NCI-H2107 (cell line): ENCODE measurements around the gene ZMYND8.

Experiments
- DNase-seq: peaks from one replicate; lab custom pipeline; 2025; lab: John Stamatoyannopoulos, UW

Gene ZMYND8

DNA sequence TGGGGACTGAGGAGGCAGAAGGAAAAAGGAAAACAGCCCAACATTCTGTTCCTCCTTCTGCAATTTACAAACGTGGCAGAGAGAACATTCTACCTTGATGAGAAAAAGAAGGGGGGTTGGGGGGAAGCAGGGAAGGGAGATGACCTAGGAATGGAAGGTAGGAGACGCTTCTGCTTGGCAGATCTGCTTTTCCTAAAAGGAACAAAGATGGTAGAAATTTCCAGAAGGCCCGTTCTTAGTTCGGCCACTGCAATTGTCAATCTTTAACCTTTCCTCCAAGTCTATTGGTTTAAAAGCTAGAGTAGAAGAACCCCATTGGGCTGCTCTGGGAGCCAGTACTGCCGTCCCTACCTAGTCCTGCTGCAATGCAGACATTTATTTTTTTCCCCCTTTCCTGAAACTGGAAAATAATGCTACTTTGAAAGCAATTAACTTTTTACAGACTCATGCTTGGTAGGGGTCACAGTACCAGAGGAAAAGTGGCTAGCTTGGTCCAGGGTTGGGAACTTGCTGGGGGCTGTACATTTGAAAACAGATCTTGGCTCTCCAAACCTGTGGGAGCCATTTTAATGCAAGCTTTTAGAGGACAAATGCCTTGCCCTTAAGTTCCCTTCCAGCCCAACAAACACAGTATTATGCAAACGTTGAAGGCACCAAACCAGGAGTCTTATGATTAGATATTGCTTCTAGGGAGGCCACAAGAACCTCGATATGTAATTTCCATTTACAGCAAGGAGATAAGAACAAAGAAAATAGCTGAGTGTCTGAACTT lies 2.6 kb downstream of the ZMYND8 start:
- no peak for DNase-seq

DNA sequence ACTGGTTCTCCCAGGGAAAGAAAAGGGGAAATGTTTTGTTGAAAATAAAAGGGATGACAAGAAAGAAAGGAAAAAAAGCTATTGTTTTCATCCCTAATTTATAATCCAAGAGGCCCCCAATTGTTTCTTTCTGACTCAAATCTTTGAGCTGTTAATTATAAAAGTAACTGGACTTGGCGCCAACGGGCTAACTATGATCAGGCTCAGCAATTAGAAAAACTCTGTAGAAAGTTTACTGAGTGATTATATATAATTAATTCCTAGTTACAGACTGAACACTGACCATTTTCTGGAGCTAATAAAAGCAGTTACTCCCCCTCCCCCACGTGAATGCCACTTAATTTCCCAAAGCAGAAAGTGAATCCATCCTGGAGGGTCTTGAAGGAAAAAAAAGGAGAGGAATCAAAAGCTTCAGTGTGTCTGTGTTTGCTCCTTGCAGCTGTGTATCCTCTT lies 3.2 kb downstream of the ZMYND8 start:
- no peak for DNase-seq

DNA sequence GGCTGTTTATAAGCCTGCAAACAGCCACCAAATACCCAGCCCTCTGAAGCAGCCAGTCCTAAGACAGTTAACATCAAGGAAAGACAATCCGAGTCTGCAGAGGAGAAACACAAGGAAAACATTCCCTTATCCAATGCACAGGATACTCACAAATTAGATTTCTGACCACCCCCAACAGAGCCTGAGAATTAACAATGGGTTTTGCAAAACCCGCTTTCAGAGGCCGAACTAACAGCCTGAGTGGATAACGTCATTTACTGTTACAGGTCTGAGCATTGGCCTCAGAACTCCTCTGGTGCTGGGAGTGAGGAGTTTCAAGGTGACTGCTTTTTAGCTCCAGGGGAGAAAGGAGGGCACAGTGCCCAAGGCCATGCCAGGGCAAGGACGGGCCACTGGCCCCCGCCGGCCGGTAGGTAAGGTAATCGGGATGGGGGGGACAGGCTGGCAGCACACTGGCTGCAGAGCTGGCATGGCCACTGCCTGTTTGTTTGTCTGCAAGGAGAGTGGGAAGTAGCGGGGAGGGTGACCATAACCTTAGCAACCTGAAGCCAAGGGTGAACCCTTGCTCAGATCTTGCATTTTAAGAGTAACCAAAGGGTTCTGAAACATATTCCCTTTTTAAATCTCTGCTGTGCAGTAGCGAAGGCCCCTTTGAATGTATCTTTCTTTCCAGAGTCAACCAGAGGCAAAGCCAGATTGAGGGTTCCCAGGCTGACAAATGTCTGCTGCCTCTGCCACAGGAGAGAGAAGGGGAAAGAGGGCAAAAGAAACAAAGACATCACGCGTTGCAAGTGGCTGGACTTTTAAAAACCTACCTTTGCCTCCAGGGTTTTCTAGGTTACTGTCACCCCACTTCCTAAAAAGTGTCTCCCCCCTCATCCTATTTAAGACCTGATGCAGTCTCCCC lies 3.9 kb downstream of the ZMYND8 start:
- no peak for DNase-seq

DNA sequence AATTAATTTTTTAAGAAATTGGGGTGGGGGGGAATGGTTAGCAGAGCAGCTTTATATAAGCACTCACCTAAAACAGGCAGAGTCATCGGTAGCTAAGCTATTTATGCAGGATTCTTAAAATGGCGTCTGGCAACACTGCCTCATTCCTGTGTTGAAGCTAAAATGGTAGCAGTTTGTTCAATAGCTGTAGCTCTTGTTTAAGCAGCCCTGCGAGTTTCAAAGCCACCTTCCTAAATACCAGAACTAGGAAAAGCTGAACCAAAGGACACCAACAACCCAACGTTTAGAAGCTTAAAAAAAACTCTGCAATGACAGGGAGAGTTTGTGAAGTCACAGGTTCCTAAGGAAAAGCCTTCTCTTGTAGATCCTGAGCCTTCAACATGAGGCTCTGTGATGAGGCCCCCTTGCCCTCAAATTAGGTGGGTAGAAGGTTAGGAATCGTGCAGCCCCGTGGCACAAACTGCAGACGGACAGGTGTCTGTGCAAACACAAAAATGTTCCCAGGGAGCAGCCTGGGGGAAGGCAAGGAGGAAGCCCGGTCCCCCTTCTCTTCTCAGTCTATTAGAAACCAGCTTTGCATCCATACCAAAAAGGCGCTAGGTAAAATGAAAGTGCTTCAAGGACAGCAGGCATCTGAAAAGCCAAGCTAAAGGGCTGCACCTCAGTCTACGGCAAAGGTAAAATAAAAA lies 4.7 kb downstream of the ZMYND8 start:
- no peak for DNase-seq

- no peak for DNase-seq
Measured at GRCh38 chr20:47350691-47351545, 5.6 kb downstream of the ZMYND8 start.

DNA sequence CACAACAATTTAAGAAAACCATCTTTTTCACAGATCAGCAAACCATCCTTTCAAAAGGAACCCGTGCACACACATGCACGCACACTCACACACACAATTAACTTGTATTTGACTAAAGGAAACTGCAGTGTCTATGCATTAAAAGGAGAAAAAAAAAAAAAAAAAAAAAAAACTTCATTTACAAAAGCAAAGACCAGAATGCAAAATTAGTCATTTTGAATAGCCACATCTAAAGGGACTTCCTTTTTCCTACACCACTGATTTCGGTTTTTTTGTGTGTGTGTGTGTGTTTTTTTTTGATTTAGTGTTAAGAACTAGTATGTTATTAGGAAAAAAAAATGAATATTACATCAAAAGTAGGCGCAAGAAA lies 6.3 kb downstream of the ZMYND8 start:
- no peak for DNase-seq

- DNase-seq, result no peak
Measured at GRCh38 chr20:47349365-47350180, 6.9 kb downstream of the ZMYND8 start.

DNA sequence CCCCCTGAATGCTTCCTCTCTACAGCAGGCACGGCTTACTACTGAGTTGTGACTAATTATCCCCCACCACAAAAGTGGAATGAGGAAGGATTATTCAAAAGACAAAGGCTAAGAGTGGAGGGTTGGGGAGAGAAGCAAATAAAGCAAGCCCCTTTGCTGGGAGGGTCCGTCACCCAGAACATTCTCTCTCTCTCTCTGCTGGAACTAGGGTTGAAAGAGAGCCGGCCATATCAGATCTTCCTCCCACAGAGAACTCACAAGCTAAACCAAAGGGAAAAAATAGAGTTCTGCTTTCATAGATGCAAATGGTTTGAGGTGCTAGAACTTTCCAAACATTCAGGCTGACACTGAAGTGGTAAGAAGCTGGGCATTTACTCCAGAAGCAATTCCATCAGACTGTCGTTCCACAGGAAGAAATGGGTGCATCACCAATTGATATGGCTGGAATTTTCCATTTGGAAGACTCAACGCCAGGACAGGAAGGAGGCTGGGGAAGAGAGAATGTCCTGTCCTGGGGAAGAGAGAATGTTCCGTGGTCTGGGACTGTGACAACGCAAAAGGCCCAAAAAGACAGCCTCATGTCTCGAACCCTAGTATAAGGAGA lies 7.9 kb downstream of the ZMYND8 start:
- DNase-seq, result no peak

GRCh38 chr20:47347661-47348435 lies 8.7 kb downstream of the ZMYND8 start:
- no peak for DNase-seq

DNA sequence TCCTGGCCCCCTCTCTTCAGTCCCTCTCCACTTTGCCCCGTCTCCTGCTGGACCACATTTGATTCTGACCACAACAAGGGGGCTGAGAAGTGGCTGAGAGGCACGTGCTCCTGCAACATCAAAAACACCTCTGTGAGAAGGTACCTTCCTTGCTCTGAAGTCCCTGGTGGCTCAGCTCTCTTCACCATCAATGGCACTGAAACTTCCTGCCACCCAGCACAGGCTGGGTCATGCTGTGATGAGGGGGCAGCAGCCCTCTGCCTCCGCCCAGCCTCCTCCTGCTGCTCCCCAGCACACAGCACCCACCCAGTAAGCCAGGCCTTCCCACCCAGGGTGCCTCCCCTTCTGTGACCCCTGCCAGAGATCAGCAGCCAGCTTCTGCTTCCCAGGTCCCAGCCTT lies 10.3 kb downstream of the ZMYND8 start:
- no peak for DNase-seq

GRCh38 chr20:47345214-47345613 lies 11.3 kb downstream of the ZMYND8 start:
- no peak for DNase-seq

DNA sequence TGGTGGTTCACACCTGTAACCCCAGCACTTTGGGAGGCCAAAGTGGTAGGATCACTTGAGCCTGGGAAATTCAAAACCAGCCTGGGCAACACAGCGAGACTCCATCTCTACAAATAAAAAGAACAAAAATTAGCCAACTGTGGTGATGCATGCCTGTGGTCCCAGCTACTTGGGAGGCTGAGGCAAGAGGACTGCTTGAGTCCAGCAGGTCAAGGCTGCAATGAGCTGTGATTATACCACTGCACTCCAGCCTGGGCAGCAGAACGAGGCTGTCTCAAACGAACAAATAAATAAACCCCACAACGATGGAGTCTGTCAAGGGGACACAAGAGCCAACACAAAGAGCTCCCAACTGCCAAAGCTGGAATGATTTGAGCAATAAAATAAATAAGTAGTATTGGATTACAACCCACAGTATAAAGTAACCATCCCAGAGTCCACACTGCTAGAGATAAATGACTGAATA lies 13.5 kb downstream of the ZMYND8 start:
- no peak for DNase-seq

GRCh38 chr20:47338131-47338628 lies 18.3 kb downstream of the ZMYND8 start:
- DNase-seq, result no peak

DNA sequence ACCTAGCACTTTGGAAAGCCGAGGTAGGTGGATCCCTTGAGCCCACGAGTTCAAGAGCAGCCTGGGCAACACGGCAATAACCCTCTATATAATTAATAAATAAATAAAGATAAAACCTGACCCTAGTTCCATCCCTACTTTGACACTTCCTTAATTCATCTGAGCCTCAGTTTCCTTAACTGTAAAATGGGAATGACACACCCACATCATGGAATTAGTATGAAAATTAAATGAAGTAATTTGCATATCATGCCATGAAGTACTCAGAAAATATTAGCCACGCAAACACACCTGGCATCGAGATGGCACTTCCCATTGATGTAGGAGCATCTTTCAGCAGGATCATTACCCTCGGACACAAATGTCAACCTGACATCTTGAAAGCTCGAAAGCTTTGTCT lies 19.1 kb downstream of the ZMYND8 start:
- no peak for DNase-seq

GRCh38 chr20:47336129-47336754 lies 20.3 kb downstream of the ZMYND8 start:
- no peak for DNase-seq

- DNase-seq, result no peak
Measured at GRCh38 chr20:47335251-47336128, 21.0 kb downstream of the ZMYND8 start.

- DNase-seq, result no peak
Measured at GRCh38 chr20:47334022-47334551, 22.4 kb downstream of the ZMYND8 start.
